Measurements from ENCODE around the gene DOCK3. TPM values are rescaled to one million over a fixed set of nuclear protein-coding genes. Genes with fewer than 3 reads are reported as not detected.

DOCK3 gene
- total RNA-seq, 4 donors from 2014 or later: 5.5 to 10.0 (median 8.7) TPM

DNA sequence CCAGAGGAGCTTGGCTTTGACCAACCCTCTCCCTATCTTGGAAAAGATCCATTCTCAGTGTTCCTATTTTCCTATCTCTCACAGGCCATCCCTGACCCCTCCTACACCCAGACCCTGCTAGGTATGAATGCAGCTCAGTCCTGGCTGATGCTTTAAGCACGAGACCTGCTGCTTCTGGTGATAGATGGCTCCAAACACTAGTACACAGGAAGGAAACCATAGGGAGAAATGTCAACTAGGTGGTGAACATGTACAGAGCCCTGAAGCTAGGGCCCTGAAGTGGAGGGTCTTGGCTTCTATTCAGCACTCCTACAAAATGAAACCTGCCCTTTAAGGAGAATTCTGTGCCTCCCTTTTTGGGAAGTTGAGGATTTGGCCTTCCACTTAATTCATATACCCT is 662.9 kb downstream of the DOCK3 start:
- Histone ChIP-seq H3K9me3 (no peaks in the 10 kb centered on the region), H3K4me1 (peaks cover 3 to 21% (median 10%) of the 10 kb centered on the region in 3 donors), H3K27me3 (no peaks in the 10 kb centered on the region), H3K4me3 (no peak overlapping the region), H3K36me3 (peaks cover 0 to 29% of the 10 kb centered on the region in 2 donors), H3K27ac (no peak overlapping the region)
- no peak for ATAC-seq
- 78% methylated on average over 1 of the region's 1 CpG; no CpG with 5 or more reads in 1 of the 2 donors for WGBS, 2 donors (ENCODE audit: low coverage in 1 of 2)
- TF ChIP-seq CTCF (IDR thresholded peaks at IDR 0.05): no peak
- no peak for TF ChIP-seq POLR2AphosphoS5 (IDR thresholded peaks at IDR 0.05)
- no peak for TF ChIP-seq POLR2A (IDR thresholded peaks at IDR 0.05)
- no peak for TF ChIP-seq EP300 (IDR thresholded peaks at IDR 0.05)

GRCh38 chr3:51338632-51339031 is 663.9 kb downstream of the DOCK3 start:
- Histone ChIP-seq H3K4me1 (peaks cover 3 to 21% (median 10%) of the 10 kb centered on the region in 3 donors), H3K27me3 (no peaks in the 10 kb centered on the region), H3K27ac (peak overlapping the region in 3 of 4 donors; percentile 3 to 76 (median 24)), H3K4me3 (no peak overlapping the region), H3K36me3 (peaks cover 0 to 23% of the 10 kb centered on the region in 2 donors), H3K9me3 (no peaks in the 10 kb centered on the region)
- 71 to 100% methylated on average over 2 to 3 of the region's 3 CpGs for WGBS, 2 donors (ENCODE audit: low coverage in 1 of 2)
- no peak for ATAC-seq
- TF ChIP-seq EP300 (IDR thresholded peaks at IDR 0.05): no peak

GRCh38 chr3:51340013-51340829 is 665.5 kb downstream of the DOCK3 start:
- Histone ChIP-seq H3K27ac (peak overlapping the region; percentile 71 to 79 (median 75)), H3K36me3 (peaks cover 0 to 17% of the 10 kb centered on the region in 2 donors), H3K27me3 (no peaks in the 10 kb centered on the region), H3K9me3 (no peaks in the 10 kb centered on the region), H3K4me1 (peaks cover 3 to 21% (median 10%) of the 10 kb centered on the region in 3 donors), H3K4me3 (no peak overlapping the region)
- peak; percentile 93 for ATAC-seq
- WGBS, 2 donors (ENCODE audit: low coverage in 1 of 2): 35 to 46% methylated on average over 3 of the region's 4 CpGs
- TF ChIP-seq POLR2AphosphoS5 (IDR thresholded peaks at IDR 0.05) (peak; percentile 50), POLR2A (IDR thresholded peaks at IDR 0.05) (no peak)

- Histone ChIP-seq H3K4me3 (no peak overlapping the region), H3K27me3 (no peaks in the 10 kb centered on the region), H3K27ac (peak overlapping the region; percentile 71 to 79 (median 75)), H3K4me1 (peaks cover 3 to 21% (median 10%) of the 10 kb centered on the region in 3 donors), H3K9me3 (no peaks in the 10 kb centered on the region), H3K36me3 (peaks cover 0 to 17% of the 10 kb centered on the region in 2 donors)
- ATAC-seq: no peak
- WGBS, 2 donors (ENCODE audit: low coverage in 1 of 2): 36 to 100% methylated on average over 1 to 2 of the region's 8 CpGs
- TF ChIP-seq POLR2AphosphoS5 (IDR thresholded peaks at IDR 0.05) (no peak), EP300 (IDR thresholded peaks at IDR 0.05) (no peak), CTCF (IDR thresholded peaks at IDR 0.05) (no peak), POLR2A (IDR thresholded peaks at IDR 0.05) (no peak)
Measured at GRCh38 chr3:51340989-51341636, 666.4 kb downstream of the DOCK3 start.

DNA sequence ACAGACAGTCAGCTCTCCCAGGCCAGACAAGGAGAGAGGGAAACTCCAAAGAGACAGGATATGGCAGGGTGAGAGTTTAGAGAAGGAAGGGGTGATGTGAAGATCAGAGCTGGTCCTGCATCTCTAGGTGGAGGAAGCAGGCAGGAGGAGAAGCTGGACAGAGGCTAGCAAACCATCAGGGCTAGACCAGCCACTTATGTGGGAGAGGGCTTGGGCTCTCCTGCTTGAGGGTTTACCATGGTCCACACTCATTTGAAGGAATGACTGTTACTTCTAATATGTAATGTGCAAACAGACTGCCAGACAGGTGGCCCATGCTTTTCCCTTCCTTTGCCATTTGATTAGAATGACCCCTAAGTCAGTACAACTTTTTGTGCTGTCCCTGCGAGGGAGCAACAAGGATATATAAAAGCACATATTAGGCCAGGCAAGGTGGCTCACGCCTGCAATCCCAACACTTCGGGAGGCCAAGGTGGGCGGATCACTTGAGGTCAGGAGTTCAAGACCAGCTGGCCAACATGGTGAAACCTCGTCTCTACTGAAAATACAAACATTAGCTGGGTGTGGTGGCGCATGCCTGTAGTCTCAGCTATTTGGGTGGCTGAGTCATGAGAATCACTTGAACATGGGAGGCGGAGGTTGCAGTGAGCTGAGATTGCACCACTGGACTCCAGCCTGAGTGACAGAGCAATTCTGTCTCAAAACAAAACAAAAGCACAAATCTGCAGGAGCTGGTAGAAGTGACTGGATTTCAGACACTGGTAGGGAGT is 669.4 kb downstream of the DOCK3 start:
- H3K9me3 ChIP-seq: no peaks in the 10 kb centered on the region
- WGBS, 2 donors (ENCODE audit: low coverage in 1 of 2): 83% methylated on average over 6 of the region's 7 CpGs; no CpG with 5 or more reads in 1 of the 2 donors
- H3K36me3 ChIP-seq: peaks cover 0 to 3% of the 10 kb centered on the region in 2 donors
- no peak overlapping the region for H3K27ac ChIP-seq
- peak; percentile 60 for ATAC-seq
- H3K4me1 ChIP-seq: peaks cover 3 to 21% (median 10%) of the 10 kb centered on the region in 3 donors
- H3K4me3 ChIP-seq: no peak overlapping the region
- TF ChIP-seq POLR2AphosphoS5 (IDR thresholded peaks at IDR 0.05) (no peak), POLR2A (IDR thresholded peaks at IDR 0.05) (no peak), CTCF (IDR thresholded peaks at IDR 0.05) (no peak), EP300 (IDR thresholded peaks at IDR 0.05) (no peak)
- H3K27me3 ChIP-seq: no peaks in the 10 kb centered on the region

All from gastroesophageal sphincter (tissue), 4 donors.